Stomach (tissue), 4 donors: ENCODE measurements around the gene ZBTB2.

Source experiments
- EP300 ChIP-seq: sonication (generic); formaldehyde crosslinking; IDR thresholded peaks from one replicate; pipeline ENCODE4 v1.6.1; 2017; ENCODE audit warnings: antibody characterized with exemption
- POLR2A ChIP-seq, 4 donors: fragments of 450-650 bp; IDR thresholded peaks; one replicate each; pipeline ENCODE4 v1.6.1; 2016; ENCODE audit warnings: antibody characterized with exemption in 4 of 4, control low read depth in 2 of 4, mild to moderate bottlenecking in 1 of 4, moderate library complexity in 1 of 4
- POLR2AphosphoS5 ChIP-seq, 3 donors: sonication (generic); formaldehyde crosslinking; IDR thresholded peaks; one replicate each; pipeline ENCODE4 v1.6.1; 2016; ENCODE audit warnings: antibody characterized with exemption in 3 of 3
- TF ChIP-seq, protein P1 (sequence below), 7 experiments: fragments of 450-650 bp in 4 of 7; fragments of 200-600 bp in 3 of 7; sonication (generic) in 3 of 7; IDR thresholded peaks; one replicate each; pipeline ENCODE4 v1.5.1; 2016 to 2019; ENCODE audit warnings: antibody characterized with exemption in 7 of 7, control low read depth in 2 of 7, mild to moderate bottlenecking in 1 of 7

DNA sequence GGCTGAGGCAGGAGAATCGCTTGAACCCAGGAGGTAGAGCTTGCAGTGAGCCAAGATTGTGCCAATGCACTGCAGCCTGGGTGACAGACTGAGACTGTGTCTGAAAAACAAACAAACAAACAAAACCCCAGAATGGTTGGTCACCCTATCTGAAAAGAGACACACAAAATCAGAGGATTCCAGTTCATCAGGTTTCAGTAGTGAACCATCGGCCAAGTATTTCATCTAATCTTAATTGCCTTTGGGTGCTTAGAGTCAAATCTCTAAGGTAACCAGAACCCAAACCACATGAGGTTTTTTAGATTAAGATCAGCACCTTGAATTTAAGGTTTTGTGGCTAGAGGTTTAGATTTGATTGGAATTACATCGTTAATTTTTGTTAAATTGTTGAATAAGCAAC lies 8.3 kb upstream of the ZBTB2 start:
- TF ChIP-seq, protein P1, sequence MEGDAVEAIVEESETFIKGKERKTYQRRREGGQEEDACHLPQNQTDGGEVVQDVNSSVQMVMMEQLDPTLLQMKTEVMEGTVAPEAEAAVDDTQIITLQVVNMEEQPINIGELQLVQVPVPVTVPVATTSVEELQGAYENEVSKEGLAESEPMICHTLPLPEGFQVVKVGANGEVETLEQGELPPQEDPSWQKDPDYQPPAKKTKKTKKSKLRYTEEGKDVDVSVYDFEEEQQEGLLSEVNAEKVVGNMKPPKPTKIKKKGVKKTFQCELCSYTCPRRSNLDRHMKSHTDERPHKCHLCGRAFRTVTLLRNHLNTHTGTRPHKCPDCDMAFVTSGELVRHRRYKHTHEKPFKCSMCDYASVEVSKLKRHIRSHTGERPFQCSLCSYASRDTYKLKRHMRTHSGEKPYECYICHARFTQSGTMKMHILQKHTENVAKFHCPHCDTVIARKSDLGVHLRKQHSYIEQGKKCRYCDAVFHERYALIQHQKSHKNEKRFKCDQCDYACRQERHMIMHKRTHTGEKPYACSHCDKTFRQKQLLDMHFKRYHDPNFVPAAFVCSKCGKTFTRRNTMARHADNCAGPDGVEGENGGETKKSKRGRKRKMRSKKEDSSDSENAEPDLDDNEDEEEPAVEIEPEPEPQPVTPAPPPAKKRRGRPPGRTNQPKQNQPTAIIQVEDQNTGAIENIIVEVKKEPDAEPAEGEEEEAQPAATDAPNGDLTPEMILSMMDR (IDR thresholded peaks at IDR 0.05) = no peak
- TF ChIP-seq POLR2A (IDR thresholded peaks at IDR 0.05) (no peak), EP300 (no peak), POLR2AphosphoS5 (IDR thresholded peaks at IDR 0.05) (no peak)
